ENCODE measurements around the gene COQ10A.

GRCh38 chr12:56248711-56249110 is 18.0 kb upstream of the COQ10A start:
- no peak for TF ChIP-seq POLR2A (IDR thresholded peaks at IDR 0.05)
- TF ChIP-seq, protein P1, sequence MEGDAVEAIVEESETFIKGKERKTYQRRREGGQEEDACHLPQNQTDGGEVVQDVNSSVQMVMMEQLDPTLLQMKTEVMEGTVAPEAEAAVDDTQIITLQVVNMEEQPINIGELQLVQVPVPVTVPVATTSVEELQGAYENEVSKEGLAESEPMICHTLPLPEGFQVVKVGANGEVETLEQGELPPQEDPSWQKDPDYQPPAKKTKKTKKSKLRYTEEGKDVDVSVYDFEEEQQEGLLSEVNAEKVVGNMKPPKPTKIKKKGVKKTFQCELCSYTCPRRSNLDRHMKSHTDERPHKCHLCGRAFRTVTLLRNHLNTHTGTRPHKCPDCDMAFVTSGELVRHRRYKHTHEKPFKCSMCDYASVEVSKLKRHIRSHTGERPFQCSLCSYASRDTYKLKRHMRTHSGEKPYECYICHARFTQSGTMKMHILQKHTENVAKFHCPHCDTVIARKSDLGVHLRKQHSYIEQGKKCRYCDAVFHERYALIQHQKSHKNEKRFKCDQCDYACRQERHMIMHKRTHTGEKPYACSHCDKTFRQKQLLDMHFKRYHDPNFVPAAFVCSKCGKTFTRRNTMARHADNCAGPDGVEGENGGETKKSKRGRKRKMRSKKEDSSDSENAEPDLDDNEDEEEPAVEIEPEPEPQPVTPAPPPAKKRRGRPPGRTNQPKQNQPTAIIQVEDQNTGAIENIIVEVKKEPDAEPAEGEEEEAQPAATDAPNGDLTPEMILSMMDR (IDR thresholded peaks at IDR 0.05): no peak
